Skeletal muscle satellite cell (primary cell): ENCODE results near the gene FRMD3.

Experiments used
- H3K27me3 ChIP-seq: 2 replicates; pipeline ENCODE4 v1.7.0; 2013; ENCODE audit warnings: low read length; ENCODE audit not compliant: control insufficient read depth, insufficient read depth
- H3K36me3 ChIP-seq: 2 replicates; pipeline ENCODE4 v1.7.0; 2013; ENCODE audit warnings: mild to moderate bottlenecking, control low read depth, low read length; ENCODE audit not compliant: insufficient read depth
- H3K4me1 ChIP-seq: 2 replicates; pipeline ENCODE4 v1.7.0; 2013; ENCODE audit warnings: low read length; ENCODE audit not compliant: control insufficient read depth, insufficient read depth
- H3K4me2 ChIP-seq: 2 replicates; pipeline ENCODE4 v1.7.0; 2013; ENCODE audit warnings: mild to moderate bottlenecking, low read length
- H3K4me3 ChIP-seq: 2 replicates; pipeline ENCODE4 v1.7.0; 2013; ENCODE audit warnings: low read length
- H3K9ac ChIP-seq: 2 replicates; pipeline ENCODE4 v1.7.0; 2013; ENCODE audit warnings: mild to moderate bottlenecking, low read depth, low read length, moderate library complexity
- H3K9me3 ChIP-seq: replicated peaks from 2 replicates; pipeline ENCODE4 v1.7.0; 2013; ENCODE audit warnings: mild to moderate bottlenecking, control low read depth, low read length

The FRMD3 gene

DNA sequence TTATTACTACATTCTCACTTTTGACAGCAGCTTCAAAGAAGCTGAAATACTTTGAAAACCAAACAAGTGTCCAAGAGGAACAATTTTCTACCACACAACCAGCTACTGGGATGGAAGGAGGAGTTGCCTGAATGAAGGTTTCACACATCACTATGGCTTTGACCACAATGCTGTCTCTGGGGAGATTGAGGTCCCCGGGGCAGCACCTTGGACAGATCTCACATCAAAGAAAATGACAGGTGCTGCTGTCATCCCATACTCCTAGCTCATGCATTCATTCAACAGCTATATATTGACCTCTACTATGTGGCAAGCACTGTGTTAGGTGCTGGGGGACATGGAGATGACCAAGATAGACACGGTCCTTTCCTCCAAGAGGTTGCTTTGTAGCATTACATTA lies 242.1 kb downstream of the FRMD3 start:
- no peak overlapping the region for H3K9ac ChIP-seq
- no peak overlapping the region for H3K4me3 ChIP-seq
- no peaks in the 10 kb centered on the region for H3K9me3 ChIP-seq
- H3K4me1 ChIP-seq = peaks cover 16% of the 10 kb centered on the region
- no peaks in the 10 kb centered on the region for H3K36me3 ChIP-seq
- H3K27me3 ChIP-seq = no peaks in the 10 kb centered on the region
- no peak overlapping the region for H3K4me2 ChIP-seq

DNA sequence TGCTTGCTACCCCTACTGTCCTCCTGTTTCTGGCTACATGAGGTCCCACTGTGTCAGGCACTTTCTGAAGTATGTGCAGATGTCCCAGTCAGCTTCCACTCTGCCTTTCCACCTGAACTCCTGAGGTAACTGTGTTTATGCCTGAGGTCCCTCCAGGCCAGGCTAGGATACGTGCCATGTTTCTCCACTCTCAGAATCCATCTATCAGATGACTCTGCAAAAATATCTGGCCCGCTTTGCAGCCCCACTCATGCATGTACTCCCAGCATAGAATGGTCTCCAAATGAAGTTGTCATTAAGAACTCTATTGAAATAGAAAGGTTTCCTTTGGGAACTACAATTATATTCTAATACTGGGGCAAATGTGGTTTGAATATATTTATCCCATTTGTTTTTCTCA lies 243.4 kb downstream of the FRMD3 start:
- no peaks in the 10 kb centered on the region for H3K36me3 ChIP-seq
- H3K4me2 ChIP-seq = no peak overlapping the region
- no peak overlapping the region for H3K4me3 ChIP-seq
- peaks cover 12% of the 10 kb centered on the region for H3K4me1 ChIP-seq
- H3K9ac ChIP-seq = no peak overlapping the region
- H3K9me3 ChIP-seq = no peaks in the 10 kb centered on the region
- H3K27me3 ChIP-seq = no peaks in the 10 kb centered on the region

DNA sequence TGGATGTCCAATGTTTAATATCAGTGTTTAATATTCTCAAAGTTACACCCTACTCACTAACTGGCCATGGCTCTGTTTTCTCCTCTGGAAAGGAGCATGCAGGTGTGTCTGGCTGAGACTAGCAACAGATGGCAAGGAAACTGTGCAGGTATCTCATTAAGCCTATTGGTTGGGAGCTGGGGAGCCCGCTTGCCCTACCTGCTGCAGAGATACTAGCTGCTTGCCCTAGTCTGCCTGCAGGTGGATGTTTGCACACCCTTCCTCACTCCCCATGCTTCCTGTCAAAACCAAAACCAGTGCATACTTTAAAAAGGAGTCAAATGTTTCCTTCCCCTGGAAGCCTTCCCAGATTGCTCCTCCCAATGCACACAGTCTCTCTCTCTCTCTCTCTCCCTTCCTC lies 247.0 kb downstream of the FRMD3 start:
- no peaks in the 10 kb centered on the region for H3K36me3 ChIP-seq
- no peaks in the 10 kb centered on the region for H3K27me3 ChIP-seq
- no peaks in the 10 kb centered on the region for H3K4me1 ChIP-seq
- H3K9me3 ChIP-seq = no peaks in the 10 kb centered on the region
- no peak overlapping the region for H3K9ac ChIP-seq
- no peak overlapping the region for H3K4me3 ChIP-seq
- no peak overlapping the region for H3K4me2 ChIP-seq

DNA sequence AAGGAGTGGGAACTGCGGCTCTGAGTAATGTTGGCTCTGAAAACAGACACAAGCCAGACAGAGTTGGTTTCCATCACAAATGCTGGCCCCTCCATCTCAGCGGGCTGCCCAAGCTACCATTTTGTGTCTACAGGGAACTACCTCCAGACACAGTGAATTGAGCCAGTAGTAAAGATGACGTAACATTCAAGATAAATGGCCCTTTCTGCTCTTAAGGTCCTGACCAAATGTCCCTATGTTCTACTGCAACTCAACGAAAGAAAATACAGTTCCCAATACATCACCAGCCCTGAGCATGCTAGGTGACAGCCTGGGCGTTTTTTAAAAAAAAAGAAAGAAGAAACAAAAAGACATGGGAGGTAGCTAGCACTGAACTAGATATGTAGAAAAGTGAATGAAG lies 247.5 kb downstream of the FRMD3 start:
- no peaks in the 10 kb centered on the region for H3K4me1 ChIP-seq
- no peak overlapping the region for H3K4me2 ChIP-seq
- no peak overlapping the region for H3K9ac ChIP-seq
- no peaks in the 10 kb centered on the region for H3K9me3 ChIP-seq
- no peaks in the 10 kb centered on the region for H3K27me3 ChIP-seq
- H3K36me3 ChIP-seq = no peaks in the 10 kb centered on the region
- H3K4me3 ChIP-seq = no peak overlapping the region

DNA sequence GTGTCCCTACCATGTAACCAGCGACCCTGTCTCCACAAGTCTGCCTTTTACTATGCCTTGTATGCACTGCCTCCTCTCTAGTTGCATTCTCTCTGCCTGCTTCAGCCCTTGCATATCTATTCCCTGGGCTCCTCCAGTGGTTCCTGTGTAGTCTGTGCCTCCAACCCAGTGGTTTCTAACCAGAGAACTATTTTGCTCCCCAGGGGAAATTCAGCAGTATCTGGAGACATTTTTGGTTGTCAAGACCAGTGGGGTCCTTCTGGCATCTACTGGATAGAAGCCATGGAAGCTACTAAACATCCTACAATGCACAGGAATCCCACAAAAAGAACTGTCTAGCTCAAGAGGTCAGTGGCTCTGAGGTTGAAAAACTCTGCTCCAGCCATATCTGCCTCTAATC lies 251.2 kb downstream of the FRMD3 start:
- H3K27me3 ChIP-seq = no peaks in the 10 kb centered on the region
- H3K4me3 ChIP-seq = no peak overlapping the region
- H3K4me2 ChIP-seq = no peak overlapping the region
- H3K9me3 ChIP-seq = no peaks in the 10 kb centered on the region
- H3K36me3 ChIP-seq = no peaks in the 10 kb centered on the region
- no peak overlapping the region for H3K9ac ChIP-seq
- peaks cover 1% of the 10 kb centered on the region for H3K4me1 ChIP-seq

DNA sequence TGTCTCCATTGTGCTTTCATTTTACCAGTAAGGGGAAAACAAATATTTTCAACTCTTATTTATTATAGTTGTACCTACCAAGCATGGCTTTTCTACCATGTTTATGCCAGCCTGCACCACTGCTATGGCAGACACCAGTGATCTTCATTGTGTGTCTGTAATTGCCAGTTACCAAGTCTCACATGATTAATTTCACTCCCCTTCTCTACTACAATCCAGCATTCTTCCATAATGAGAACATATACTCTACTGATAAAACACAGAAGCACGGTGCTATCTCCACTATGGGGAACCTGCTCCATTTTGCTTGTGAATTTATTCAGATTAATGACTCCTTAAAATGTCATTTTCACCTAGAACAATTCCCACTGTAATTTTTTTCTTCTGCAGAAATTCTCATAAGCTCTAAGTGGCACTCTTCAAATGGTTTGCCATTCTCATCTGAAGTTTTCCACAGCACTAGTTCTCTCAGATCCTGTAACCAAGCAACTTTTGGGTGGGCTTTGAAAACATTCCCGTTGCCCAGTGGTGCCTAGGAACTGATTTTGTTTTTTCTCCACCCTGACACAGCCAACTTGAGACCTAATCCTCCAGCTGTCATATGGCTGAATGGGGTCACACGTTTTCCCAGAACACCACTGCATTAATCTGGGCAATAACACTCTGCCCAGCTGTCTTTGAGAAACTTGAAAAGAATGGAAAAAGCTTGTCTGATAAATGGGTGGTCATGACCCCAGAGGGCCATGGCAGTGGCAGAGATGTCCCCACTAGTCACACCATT lies 252.6 kb downstream of the FRMD3 start:
- Histone ChIP-seq H3K4me1 (peaks cover 15% of the 10 kb centered on the region), H3K4me2 (no peak overlapping the region), H3K27me3 (no peaks in the 10 kb centered on the region), H3K9ac (no peak overlapping the region), H3K9me3 (no peaks in the 10 kb centered on the region), H3K36me3 (no peaks in the 10 kb centered on the region), H3K4me3 (no peak overlapping the region)

DNA sequence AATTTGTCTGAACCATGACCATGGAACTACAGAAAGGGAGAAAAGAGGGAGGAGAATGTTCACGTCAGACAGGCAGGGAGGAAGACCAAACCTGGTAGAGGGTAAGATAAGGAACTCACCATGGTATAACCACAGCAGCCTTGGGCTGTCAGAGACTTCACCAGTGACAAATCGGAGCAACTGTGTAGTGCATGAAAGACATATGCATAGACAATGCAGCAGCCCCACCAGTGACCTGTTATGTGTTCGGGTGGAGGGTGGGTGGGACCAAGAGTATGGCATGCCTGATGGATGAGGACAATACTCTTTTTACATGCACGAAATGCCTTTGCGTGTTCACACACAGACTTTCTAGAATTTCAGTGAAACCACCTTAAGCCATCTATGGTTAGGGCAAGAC lies 253.5 kb downstream of the FRMD3 start:
- no peak overlapping the region for H3K4me3 ChIP-seq
- no peak overlapping the region for H3K9ac ChIP-seq
- no peaks in the 10 kb centered on the region for H3K9me3 ChIP-seq
- no peak overlapping the region for H3K4me2 ChIP-seq
- no peaks in the 10 kb centered on the region for H3K36me3 ChIP-seq
- peaks cover 15% of the 10 kb centered on the region for H3K4me1 ChIP-seq
- no peaks in the 10 kb centered on the region for H3K27me3 ChIP-seq

DNA sequence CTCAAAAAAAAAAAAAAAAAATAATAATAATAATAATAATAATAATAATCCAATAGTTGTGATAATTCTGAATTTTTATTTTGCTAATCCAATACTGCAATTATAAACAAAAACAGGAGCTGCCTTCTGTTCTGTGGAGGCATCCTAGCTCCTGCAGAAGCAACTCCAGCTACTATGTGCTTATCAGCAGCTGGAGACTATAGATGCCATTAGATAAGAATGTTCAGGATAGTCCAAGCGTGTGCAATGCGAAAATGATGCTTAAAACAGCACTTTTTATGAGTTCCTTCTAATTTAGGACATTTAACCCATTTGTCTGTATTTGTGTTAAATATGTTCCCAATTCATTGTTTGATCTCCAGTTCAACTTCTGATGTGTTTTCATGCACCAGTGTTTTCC lies 254.7 kb downstream of the FRMD3 start:
- Histone ChIP-seq H3K9me3 (no peaks in the 10 kb centered on the region), H3K27me3 (no peaks in the 10 kb centered on the region), H3K36me3 (no peaks in the 10 kb centered on the region), H3K9ac (no peak overlapping the region), H3K4me3 (no peak overlapping the region), H3K4me1 (peaks cover 15% of the 10 kb centered on the region), H3K4me2 (no peak overlapping the region)

DNA sequence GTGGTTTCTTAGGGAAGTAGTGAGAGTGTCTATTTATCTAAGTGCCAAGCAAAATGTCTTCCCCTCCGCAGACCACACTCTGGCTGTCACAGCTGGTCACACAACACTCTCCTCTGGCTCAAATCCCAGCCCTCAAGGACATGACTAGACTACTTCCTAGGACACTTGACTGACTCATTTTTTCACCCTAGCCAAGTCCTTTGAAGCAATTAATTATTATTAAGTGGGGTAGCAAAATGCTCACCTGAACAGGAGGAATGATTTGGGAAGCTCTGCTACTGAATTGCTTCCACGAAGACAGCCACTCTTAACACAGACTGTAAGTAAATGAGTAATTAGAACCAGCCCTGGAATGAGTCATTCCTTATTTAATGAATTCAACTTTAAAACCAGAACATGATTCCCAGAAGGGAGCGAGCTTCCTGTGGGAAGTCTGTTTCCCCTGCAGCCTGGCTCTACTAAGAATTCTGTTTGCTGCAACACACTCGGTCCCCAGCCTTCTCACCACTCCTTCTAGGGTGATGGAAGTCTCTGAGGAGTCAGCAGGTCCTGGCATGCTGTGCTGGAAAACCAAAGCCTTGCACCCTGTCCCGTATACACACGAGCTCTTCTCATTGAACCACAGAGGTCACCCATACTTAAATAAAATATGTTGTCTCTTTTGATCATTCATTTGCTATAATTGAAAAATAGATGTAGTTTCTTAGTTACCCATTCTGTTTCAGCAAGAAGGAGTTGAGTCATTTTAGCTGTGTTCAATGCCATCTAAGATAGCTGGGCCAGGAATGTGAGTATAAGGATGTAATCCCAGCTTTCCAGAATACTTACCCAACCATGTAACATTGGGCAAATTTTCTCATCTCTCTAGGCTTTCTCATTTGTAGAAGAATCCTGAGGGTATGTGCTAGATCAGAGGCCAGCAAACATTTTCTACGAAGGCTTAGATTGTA lies 256.6 kb downstream of the FRMD3 start:
- Histone ChIP-seq H3K4me3 (no peak overlapping the region), H3K9me3 (no peaks in the 10 kb centered on the region), H3K4me1 (peaks cover 15% of the 10 kb centered on the region), H3K9ac (no peak overlapping the region), H3K4me2 (no peak overlapping the region), H3K27me3 (no peaks in the 10 kb centered on the region), H3K36me3 (no peaks in the 10 kb centered on the region)

DNA sequence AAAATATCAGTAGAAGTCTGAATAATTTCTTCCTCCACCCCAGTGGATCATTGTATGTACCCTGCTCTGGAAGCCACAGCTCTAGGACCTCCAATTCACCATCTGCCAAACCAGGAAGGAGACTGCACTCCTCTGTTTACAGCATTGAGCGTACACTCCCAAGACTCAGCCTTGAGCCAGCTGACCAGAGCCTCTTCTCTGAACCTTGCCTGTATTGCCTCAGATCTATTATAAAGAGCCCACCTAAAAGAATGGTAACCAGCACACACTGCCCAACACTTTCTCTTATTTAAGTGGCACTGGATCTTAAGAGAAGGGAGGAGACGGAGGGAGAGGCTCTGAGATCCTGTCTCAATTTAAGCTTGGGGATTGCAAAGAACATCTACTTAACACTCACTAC lies 257.4 kb downstream of the FRMD3 start:
- H3K9ac ChIP-seq = no peak overlapping the region
- no peaks in the 10 kb centered on the region for H3K27me3 ChIP-seq
- no peak overlapping the region for H3K4me3 ChIP-seq
- no peak overlapping the region for H3K4me2 ChIP-seq
- no peaks in the 10 kb centered on the region for H3K36me3 ChIP-seq
- peaks cover 15% of the 10 kb centered on the region for H3K4me1 ChIP-seq
- no peaks in the 10 kb centered on the region for H3K9me3 ChIP-seq

DNA sequence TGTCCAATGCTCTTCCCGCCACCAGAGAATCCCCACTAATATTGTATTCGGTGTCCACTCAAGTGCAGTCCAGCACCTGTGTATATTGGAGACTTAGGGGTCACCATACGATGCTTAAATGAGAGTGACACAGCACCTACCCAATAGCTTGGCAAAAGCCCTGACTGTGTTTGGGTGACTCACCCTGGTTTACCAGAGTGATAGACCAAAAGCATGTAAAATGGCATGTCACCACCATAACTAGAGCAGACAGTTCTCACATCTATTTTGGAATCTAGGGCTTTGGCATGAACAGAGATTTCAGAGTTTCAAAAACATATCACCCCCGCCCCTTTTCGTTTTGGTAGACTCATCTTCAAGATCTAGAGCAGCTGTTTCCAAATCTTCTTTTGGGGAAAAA lies 257.9 kb downstream of the FRMD3 start:
- Histone ChIP-seq H3K4me2 (no peak overlapping the region), H3K9me3 (no peaks in the 10 kb centered on the region), H3K36me3 (no peaks in the 10 kb centered on the region), H3K9ac (no peak overlapping the region), H3K27me3 (no peaks in the 10 kb centered on the region), H3K4me3 (no peak overlapping the region), H3K4me1 (peaks cover 15% of the 10 kb centered on the region)
